H1 (cell line): ENCODE data around the gene CHD5. TPM values are rescaled to one million over a fixed set of nuclear protein-coding genes. Genes with fewer than 3 reads are reported as not detected.

Experiments used
- CTCF ChIA-PET: fragments of 300-600 bp; sonication (Branson Sonifier 250); formaldehyde crosslinking; loops from one replicate; lab custom pipeline; 2021; ENCODE audit not compliant: partially characterized antibody; lab: Charles Lee
- POLR2A ChIA-PET: fragments of 300-600 bp; sonication (Branson Sonifier 250); formaldehyde crosslinking; loops from one replicate; lab custom pipeline; 2021; ENCODE audit warnings: inconsistent platforms; ENCODE audit not compliant: partially characterized antibody; lab: Charles Lee
- DNase-seq, 2 experiments: peaks; one replicate each; pipeline versions ENCODE4 v3.0.0 to v3.0.0-alpha.2; 2010 to 2022; ENCODE audit warnings: low spot score in 2 of 2, low read depth in 1 of 2, mixed read lengths in 1 of 2
- FAIRE-seq: peaks from 2 replicates; lab custom pipeline; 2011; peaks lifted over from hg19 to GRCh38; lab: Jason Lieb, UNC
- H2AFZ ChIP-seq: 2 replicates; pipeline ENCODE4 v1.8.1; 2012; ENCODE audit warnings: low read length, inconsistent platforms
- H2AK5ac ChIP-seq: 2 replicates; pipeline ENCODE4 v1.6.1; 2013; ENCODE audit warnings: low read depth, low read length
- H2BK120ac ChIP-seq: replicated peaks from 2 replicates; pipeline ENCODE3; 2013; ENCODE audit warnings: low read depth, low read length, inconsistent platforms
- H2BK12ac ChIP-seq: 2 replicates; pipeline ENCODE4 v1.6.1; 2013; ENCODE audit warnings: low read depth, low read length
- H2BK15ac ChIP-seq: 2 replicates; pipeline ENCODE4 v1.6.1; 2013; ENCODE audit warnings: low read length
- H2BK20ac ChIP-seq: 2 replicates; pipeline ENCODE4 v1.6.1; 2013; ENCODE audit warnings: low read length
- H2BK5ac ChIP-seq: 2 replicates; pipeline ENCODE4 v1.6.1; 2013; ENCODE audit warnings: low read depth, low read length
- H3K14ac ChIP-seq: 2 replicates; pipeline ENCODE4 v1.6.1; 2013; ENCODE audit warnings: inconsistent platforms; ENCODE audit not compliant: insufficient read length
- H3K18ac ChIP-seq: 2 replicates; pipeline ENCODE4 v1.6.1; 2013; ENCODE audit warnings: low read length; ENCODE audit errors: extremely low read depth
- H3K23ac ChIP-seq: 2 replicates; pipeline ENCODE4 v1.6.1; 2013; ENCODE audit warnings: inconsistent platforms; ENCODE audit not compliant: insufficient read length
- H3K23me2 ChIP-seq: 2 replicates; pipeline ENCODE4 v1.6.1; 2013; ENCODE audit warnings: low read depth, low read length
- H3K27ac ChIP-seq: 2 replicates; pipeline ENCODE4 v1.6.1; 2011; ENCODE audit warnings: low read depth, low read length, inconsistent platforms
- H3K27me3 ChIP-seq, 4 experiments: replicated peaks in 1 of 4; 1 replicate in 1 of 4; 2 replicates in 3 of 4; pipeline versions ENCODE4 v1.6.1 to v1.8.1; 2011 to 2013; ENCODE audit warnings: low read length in 3 of 4, mild to moderate bottlenecking in 3 of 4, inconsistent platforms in 2 of 4, mixed read lengths in 2 of 4, moderate library complexity in 1 of 4; ENCODE audit not compliant: control insufficient read depth in 3 of 4, insufficient read depth in 3 of 4; ENCODE audit errors: extremely low read depth in 1 of 4
- H3K36me3 ChIP-seq, 4 experiments: 2 replicates each; pipeline versions ENCODE4 v1.6.1 to v1.8.1; 2011 to 2013; ENCODE audit warnings: mild to moderate bottlenecking in 4 of 4, low read length in 3 of 4, moderate library complexity in 2 of 4, control low read depth in 1 of 4, inconsistent platforms in 1 of 4; ENCODE audit not compliant: insufficient read depth in 4 of 4, control insufficient read depth in 2 of 4
- H3K4ac ChIP-seq: replicated peaks from 2 replicates; pipeline ENCODE3; 2013; ENCODE audit warnings: low read length, low read depth, mixed read lengths, inconsistent platforms; ENCODE audit not compliant: insufficient read length
- H3K4me1 ChIP-seq, 4 experiments: replicated peaks in 1 of 4; 1 replicate in 1 of 4; 2 replicates in 3 of 4; pipeline versions ENCODE4 v1.6.1 to v1.8.1; 2011 to 2013; ENCODE audit warnings: low read length in 3 of 4, inconsistent platforms in 2 of 4, mixed read lengths in 1 of 4; ENCODE audit not compliant: insufficient read depth in 4 of 4, control insufficient read depth in 3 of 4
- H3K4me2 ChIP-seq, 2 experiments: 2 replicates each; pipeline versions ENCODE4 v1.6.1 to v1.8.1; 2011 to 2013; ENCODE audit warnings: low read depth in 2 of 2, low read length in 2 of 2, control low read depth in 1 of 2, inconsistent platforms in 1 of 2, mild to moderate bottlenecking in 1 of 2; ENCODE audit not compliant: insufficient read depth in 1 of 2
- H3K4me3 ChIP-seq, 4 experiments: fragments of 200-600, 300-600 bp in 1 of 4; sonication (generic), shearing (Covaris generic), sonication (Bioruptor Twin) in 1 of 4; 2 replicates each; pipeline versions ENCODE4 v1.5.1 to v1.8.1; 2011 to 2016; ENCODE audit warnings: low read length in 4 of 4, low read depth in 3 of 4, control low read depth in 2 of 4, inconsistent platforms in 2 of 4, mild to moderate bottlenecking in 2 of 4, mixed read lengths in 1 of 4, moderate library complexity in 1 of 4; ENCODE audit not compliant: insufficient read depth in 2 of 4; ENCODE audit errors: extremely low read depth in 1 of 4
- H3K56ac ChIP-seq: replicated peaks from 2 replicates; pipeline ENCODE3; 2013; ENCODE audit warnings: low read depth, mild to moderate bottlenecking, mixed read lengths, low read length, inconsistent platforms; ENCODE audit not compliant: insufficient read length
- H3K79me1 ChIP-seq: 2 replicates; pipeline ENCODE4 v1.6.1; 2013; ENCODE audit warnings: low read depth, low read length, control low read depth
- H3K79me2 ChIP-seq, 2 experiments: 2 replicates each; pipeline versions ENCODE4 v1.6.1 to v1.8.1; 2012 to 2013; ENCODE audit warnings: low read length in 2 of 2, mild to moderate bottlenecking in 2 of 2, inconsistent platforms in 1 of 2; ENCODE audit not compliant: insufficient read depth in 2 of 2, control insufficient read depth in 1 of 2
- H3K9ac ChIP-seq, 4 experiments: replicated peaks in 1 of 4; 1 replicate in 1 of 4; 2 replicates in 3 of 4; pipeline versions ENCODE4 v1.6.1 to v1.8.1; 2011 to 2013; ENCODE audit warnings: low read depth in 3 of 4, low read length in 3 of 4, control low read depth in 2 of 4, mild to moderate bottlenecking in 2 of 4, moderate library complexity in 2 of 4, inconsistent platforms in 1 of 4; ENCODE audit errors: extremely low read depth in 1 of 4
- H3K9me3 ChIP-seq, 2 experiments: 2 replicates each; pipeline versions ENCODE4 v1.6.1 to v1.8.1; 2012 to 2013; ENCODE audit warnings: mild to moderate bottlenecking in 2 of 2, moderate library complexity in 2 of 2, control low read depth in 1 of 2, inconsistent platforms in 1 of 2, low read depth in 1 of 2, low read length in 1 of 2, mixed read lengths in 1 of 2; ENCODE audit not compliant: insufficient read depth in 2 of 2
- H4K20me1 ChIP-seq, 2 experiments: replicated peaks in 1 of 2; 2 replicates each; pipeline versions ENCODE3 to v1.8.1; 2011 to 2013; ENCODE audit warnings: inconsistent platforms in 2 of 2, low read length in 2 of 2, mild to moderate bottlenecking in 1 of 2; ENCODE audit not compliant: insufficient read depth in 2 of 2, control insufficient read depth in 1 of 2
- H4K5ac ChIP-seq: 2 replicates; pipeline ENCODE4 v1.6.1; 2013; ENCODE audit warnings: low read length, low read depth, mixed read lengths, inconsistent platforms; ENCODE audit not compliant: insufficient read length
- H4K8ac ChIP-seq: 2 replicates; pipeline ENCODE4 v1.8.0; 2013; ENCODE audit warnings: mild to moderate bottlenecking, moderate library complexity, low read length, inconsistent platforms; ENCODE audit not compliant: insufficient read depth; ENCODE audit errors: extremely low read depth
- H4K91ac ChIP-seq: replicated peaks from 2 replicates; pipeline ENCODE3; 2013; ENCODE audit warnings: low read length, mixed read lengths, inconsistent platforms; ENCODE audit not compliant: insufficient read length
- CREB1 ChIP-seq: IDR thresholded peaks from 2 replicates; pipeline ENCODE4 v1.6.1; 2012; ENCODE audit warnings: inconsistent platforms
- WGBS, 2 experiments: shearing (Covaris generic) in 1 of 2; methylation state at CpG; one replicate each; pipeline versions ENCODE4 v1.1.6 to v1.1.7; 2013 to 2015; ENCODE audit warnings: low lambda C conversion rate in 2 of 2, mixed read lengths in 2 of 2, inconsistent platforms in 1 of 2, low coverage in 1 of 2, missing lambda C conversion rate in 1 of 2; ENCODE audit not compliant: insufficient replicate concordance in 2 of 2, insufficient coverage in 1 of 2, insufficient read length in 1 of 2; ENCODE audit errors: extremely low coverage in 1 of 2, missing lambda C conversion rate in 1 of 2; 5-methylcytosine and 5-hydroxymethylcytosine counted together
- polyA plus RNA-seq, 7 experiments: library from polyadenylated mRNA; depleted of rRNA in 3 of 7; stranded (reverse) in 5 of 7; unstranded in 2 of 7; fragments of >200 nt in 5 of 7; fragments of 200-250 nt in 2 of 7; gene quantifications; 1 replicate in 5 of 7; 2 replicates in 1 of 7; 4 replicates in 1 of 7; pipeline versions ENCODE4 v1.2.1 to v1.2.3, GENCODE V29; 2011 to 2013; ENCODE audit warnings: missing spikeins in 2 of 7, mixed read lengths in 2 of 7
- total RNA-seq: library from RNA; stranded (reverse); fragmentation: NEBNext Ultra II Directional; extraction: Animal tissue kit (Norgen Biotek cat#: 25700); gene quantifications from 2 replicates; pipeline ENCODE4 v1.2.1, GENCODE V29; 2021

CHD5 gene
- total and polyA plus RNA-seq, 2 of the 8 experiments (the other 6 are each of a cell fraction or from before 2014, with no cell fraction given) = 0.42 to 1.8 TPM

- no peak overlapping the region for H2BK15ac ChIP-seq
- no peak overlapping the region for H3K27ac ChIP-seq
- H2BK120ac ChIP-seq = no peak overlapping the region
- no peaks in the 10 kb centered on the region for H3K9me3 ChIP-seq
- H3K27me3 ChIP-seq = no peaks in the 10 kb centered on the region
- H3K56ac ChIP-seq = no peak overlapping the region
- WGBS, 2 experiments = 93% methylated on average over 21 of the region's 25 CpGs; no CpG with 5 or more reads in 1 of the 2 experiments
- H4K20me1 ChIP-seq = peaks cover 0 to 1% of the 10 kb centered on the region in 2 experiments
- no peak overlapping the region for H4K8ac ChIP-seq
- no peak overlapping the region for H3K14ac ChIP-seq
- H2BK5ac ChIP-seq = no peak overlapping the region
- no peaks in the 10 kb centered on the region for H3K79me1 ChIP-seq
- POLR2A ChIA-PET = no interaction called here
- H3K4me1 ChIP-seq = no peaks in the 10 kb centered on the region
- no peaks in the 10 kb centered on the region for H3K36me3 ChIP-seq
- H4K5ac ChIP-seq = no peak overlapping the region
- H3K4me3 ChIP-seq = no peak overlapping the region
- DNase-seq = no peak
- H3K23ac ChIP-seq = no peak overlapping the region
- H2BK20ac ChIP-seq = no peak overlapping the region
- no peak overlapping the region for H2BK12ac ChIP-seq
- FAIRE-seq = no peak
- no peak overlapping the region for H2AK5ac ChIP-seq
- H3K4me2 ChIP-seq = no peak overlapping the region
- H3K9ac ChIP-seq = no peak overlapping the region
- H3K18ac ChIP-seq = no peak overlapping the region
- H3K79me2 ChIP-seq = no peaks in the 10 kb centered on the region
- no peak overlapping the region for H2AFZ ChIP-seq
- CTCF ChIA-PET = interaction anchor here (1.1 to 4.7 kb wide), 5 partner anchors 9 to 426 kb away, joined by 3 to 19 read pairs (median 4); no protein-coding TSS in a partner anchor
- H3K23me2 ChIP-seq = no peaks in the 10 kb centered on the region; the same call in 1 of the 2 replicates
- no peak overlapping the region for H3K4ac ChIP-seq
- H4K91ac ChIP-seq = no peak overlapping the region
- TF ChIP-seq CREB1 = no peak
These were observed 88.9 kb downstream of the CHD5 start for GRCh38 chr1:6090996-6091822.
